Left renal pelvis (tissue), 4 donors: ENCODE measurements around the gene CPSF2. TPM values are rescaled to one million over a fixed set of nuclear protein-coding genes. Genes with fewer than 3 reads are reported as not detected.

ENCODE experiments used
- DNase-seq, 4 donors: peaks; one replicate each; pipeline ENCODE4 v3.0.0-alpha.2; 2013; ENCODE audit warnings: low read depth in 4 of 4, low spot score in 3 of 4
- polyA plus RNA-seq, 4 donors: library from polyadenylated mRNA; unstranded; fragments of 120-200 nt; gene quantifications; one replicate each; pipeline ENCODE4 v1.2.1, GENCODE V29; 2013; ENCODE audit not compliant: insufficient read length in 4 of 4

CPSF2 gene
- polyA plus RNA-seq = 10 to 100 TPM; 50.7 to 81.2 (median 63.8) TPM

GRCh38 chr14:92121670-92122350 is at the start of gene CPSF2, which contains the start of gene NDUFB1:
Gene CPSF2 (plus strand): TSS chr14:92121969. CDS start chr14:92130985, 9,016 bp downstream.
Gene NDUFB1 (minus strand): TSS chr14:92121706. CDS start chr14:92117637, 4,069 bp downstream.
- DNase-seq = peak; percentile 63 to 74 (median 70)

GRCh38 chr14:92074555-92074954 is 47.2 kb upstream of the CPSF2 start:
- DNase-seq = no peak

GRCh38 chr14:92088494-92088893 is 33.3 kb upstream of the CPSF2 start:
- no peak for DNase-seq

- DNase-seq = no peak
These were observed 28.4 kb upstream of the CPSF2 start for GRCh38 chr14:92093320-92093719.

DNA sequence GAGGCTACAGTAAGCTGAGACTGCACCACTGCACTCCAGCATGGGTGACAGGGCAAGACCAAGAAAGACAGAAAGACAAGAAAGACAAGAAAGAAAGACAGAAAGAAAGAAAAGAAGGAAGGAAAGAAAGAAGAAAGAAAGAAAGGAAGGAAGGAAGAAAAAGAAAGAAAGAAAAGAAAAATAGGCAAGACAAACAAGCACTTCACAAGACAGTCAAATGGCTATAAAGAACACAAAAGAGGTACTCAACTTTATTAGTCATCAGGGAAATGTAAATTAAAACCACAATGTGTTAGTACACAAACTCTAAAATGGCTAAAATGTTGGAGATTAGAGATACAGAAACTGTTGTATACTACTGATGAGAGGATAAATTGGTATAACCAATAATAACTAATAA is 22.0 kb upstream of the CPSF2 start:
- DNase-seq = no peak

DNA sequence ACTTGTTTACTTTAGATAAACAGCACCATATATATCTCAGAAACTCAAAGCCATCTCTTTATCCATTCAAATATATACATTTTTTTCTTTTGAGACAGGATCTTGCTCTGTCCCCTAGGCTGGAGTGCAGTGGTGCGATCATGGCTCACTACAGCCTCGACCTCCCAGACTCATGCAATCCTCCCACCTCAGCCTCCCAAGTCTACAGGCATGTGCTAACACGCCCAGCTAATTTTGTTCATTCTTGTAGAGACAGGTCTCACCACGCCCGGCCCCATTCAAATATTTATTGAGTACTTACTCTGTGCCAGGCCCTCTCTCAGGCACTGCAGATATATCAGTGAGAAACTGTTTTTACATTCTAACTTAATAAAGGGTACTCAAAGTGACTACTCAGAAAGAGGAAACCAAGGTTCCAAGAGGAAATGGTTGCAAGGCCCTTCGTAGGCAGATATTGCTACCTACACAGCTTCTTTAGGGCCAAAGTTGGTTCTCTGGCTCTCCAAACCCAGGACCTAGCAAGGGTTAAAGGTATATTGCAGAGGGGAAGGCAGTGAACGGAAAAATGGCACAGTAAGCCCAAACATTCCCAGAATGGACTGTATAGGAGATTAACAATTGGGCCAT is 18.3 kb upstream of the CPSF2 start:
- no peak for DNase-seq

- DNase-seq = no peak
These were observed 16.5 kb upstream of the CPSF2 start for GRCh38 chr14:92105073-92105892.

- DNase-seq = peak in 2 of 4 donors; percentile 22 to 55
These were observed 16.0 kb upstream of the CPSF2 start for GRCh38 chr14:92105893-92106142.

DNA sequence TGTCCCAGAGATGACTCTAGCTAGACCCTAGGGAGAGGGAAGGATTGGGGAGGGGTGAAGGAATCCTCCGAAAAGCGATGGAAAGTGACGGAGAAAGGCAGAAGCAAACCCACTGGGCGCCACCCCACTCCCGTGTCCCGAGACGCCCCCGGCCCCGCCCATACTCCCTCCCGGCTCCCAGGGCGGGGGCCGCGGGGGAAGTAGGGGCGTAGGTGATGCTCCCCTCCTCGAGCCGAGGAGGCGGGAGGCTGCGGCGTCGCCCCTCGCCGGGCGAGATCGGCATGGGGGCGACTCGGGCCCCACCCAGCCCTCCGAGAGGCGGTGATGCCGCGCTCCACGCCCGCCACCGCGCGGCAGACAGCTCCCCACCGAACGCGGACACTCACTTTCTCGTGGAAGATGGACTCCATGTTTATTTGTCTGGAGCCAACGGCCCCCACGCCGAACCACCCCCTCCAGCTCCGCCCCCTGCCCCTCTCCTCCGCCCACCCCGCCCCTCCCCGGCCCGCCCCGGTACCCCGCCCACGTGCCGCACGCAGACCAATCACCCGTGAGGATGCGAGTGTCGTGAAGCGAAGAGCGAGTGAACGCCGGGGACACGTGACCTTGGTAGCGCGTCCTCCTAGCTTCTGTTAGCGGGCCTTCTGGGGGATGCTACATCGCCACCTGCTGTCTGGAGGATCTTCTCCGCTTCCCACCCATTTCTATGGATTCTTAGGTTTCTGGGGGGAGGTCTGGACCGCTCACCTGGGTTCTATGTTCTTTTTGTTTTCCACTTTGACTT is 15.4 kb upstream of the CPSF2 start, which contains the start of gene ATXN3:
Gene ATXN3, minus strand, starts transcription at position 440 of the 784 bp plus-strand sequence. Its CDS starts 30 bp downstream, at position 410.
- DNase-seq = peak; percentile 86 to 96 (median 92)

- peak in 2 of 4 donors; percentile 7 to 9 for DNase-seq
These were observed 13.2 kb upstream of the CPSF2 start for GRCh38 chr14:92108345-92109254.

GRCh38 chr14:92109490-92109889 is 12.3 kb upstream of the CPSF2 start:
- no peak for DNase-seq

DNA sequence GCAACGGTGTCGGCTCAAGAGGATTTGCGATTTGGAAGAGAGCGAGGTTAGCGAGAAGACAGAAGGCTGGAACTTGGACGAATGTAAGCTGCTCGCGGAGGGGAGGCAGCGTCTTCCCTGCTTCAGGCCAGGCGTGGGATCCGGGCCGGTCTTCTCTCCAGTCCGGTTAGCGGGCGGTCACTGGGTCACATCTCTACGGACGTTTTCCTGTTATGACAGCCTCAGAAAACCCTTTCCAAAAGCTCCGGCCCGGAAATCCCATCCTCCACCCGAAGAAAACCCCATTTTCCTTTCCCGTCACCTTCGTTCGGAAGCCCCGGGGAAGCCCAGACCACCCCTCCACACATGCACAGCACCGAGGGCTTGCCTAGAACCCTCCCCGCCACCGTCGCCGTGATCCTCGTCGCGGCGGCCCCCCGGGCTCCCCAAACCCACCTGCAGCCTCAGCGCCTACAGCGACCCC is 531 bp upstream of the CPSF2 start:
- peak in 1 of 4 donors; percentile 17 for DNase-seq

GRCh38 chr14:92122351-92122677 is 545 bp downstream of the CPSF2 start:
- DNase-seq = peak in 2 of 4 donors; percentile 33 to 48

- DNase-seq = no peak
These were observed 992 bp downstream of the CPSF2 start for GRCh38 chr14:92122761-92123160.

DNA sequence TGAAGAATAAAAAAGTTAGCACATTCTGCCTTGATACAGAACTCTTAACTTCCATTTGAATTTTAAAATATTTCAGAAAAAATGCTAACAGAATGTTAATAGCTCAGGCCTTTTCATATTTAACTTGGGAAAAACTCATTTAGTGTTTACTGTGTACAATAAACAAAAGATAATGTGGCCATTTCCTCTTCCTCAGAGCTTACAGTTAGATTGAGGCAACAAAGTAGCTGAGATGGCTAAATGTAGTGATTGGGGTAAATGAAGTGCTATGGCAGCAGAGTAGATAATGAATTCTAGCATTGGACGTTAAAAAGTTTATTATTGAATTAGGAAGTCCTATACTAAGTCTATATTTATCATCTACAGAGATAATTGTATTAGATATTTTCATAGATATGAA is 12.7 kb downstream of the CPSF2 start:
- DNase-seq = no peak

GRCh38 chr14:92135269-92135668 is 13.5 kb downstream of the CPSF2 start:
- DNase-seq = no peak

GRCh38 chr14:92143309-92143708 is 21.5 kb downstream of the CPSF2 start:
- DNase-seq = no peak

DNA sequence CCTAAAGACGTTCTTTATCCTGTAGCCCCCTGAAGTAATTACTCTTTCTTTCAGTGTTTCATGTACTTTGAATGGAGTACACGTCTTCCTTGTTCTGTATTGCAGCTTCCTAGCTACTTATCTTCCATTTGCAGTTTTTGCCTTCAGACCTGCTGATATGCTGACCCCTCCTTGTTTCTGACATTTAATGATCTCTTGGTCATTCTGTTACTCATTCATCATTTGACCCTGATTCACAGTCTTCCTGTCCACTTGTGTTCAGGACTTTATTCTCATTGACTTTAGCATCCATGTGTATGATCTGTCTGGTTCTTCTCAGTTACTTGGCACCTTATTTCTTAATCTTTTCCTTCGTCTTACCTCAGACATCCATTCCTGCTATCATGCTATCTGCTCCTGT is 22.2 kb downstream of the CPSF2 start:
- DNase-seq = no peak

- no peak for DNase-seq
These were observed 22.9 kb downstream of the CPSF2 start for GRCh38 chr14:92144708-92145107.

GRCh38 chr14:92153581-92153980 is 31.8 kb downstream of the CPSF2 start:
- DNase-seq = no peak
